GM12892 (cell line): ENCODE measurements around the gene RGR.

Experiments
- POLR2A ChIP-seq: IDR thresholded peaks from 2 replicates; pipeline ENCODE4 v1.6.1; 2011; ENCODE audit warnings: low read depth, low read length, control low read depth
- POLR2AphosphoS5 ChIP-seq: IDR thresholded peaks from 2 replicates; pipeline ENCODE4 v1.6.1; 2011; ENCODE audit warnings: low read depth, low read length, control low read depth
- TAF1 ChIP-seq: IDR thresholded peaks from 2 replicates; pipeline ENCODE4 v1.6.1; 2011; ENCODE audit warnings: low read depth, mild to moderate bottlenecking, control low read depth, low read length, borderline replicate concordance

DNA sequence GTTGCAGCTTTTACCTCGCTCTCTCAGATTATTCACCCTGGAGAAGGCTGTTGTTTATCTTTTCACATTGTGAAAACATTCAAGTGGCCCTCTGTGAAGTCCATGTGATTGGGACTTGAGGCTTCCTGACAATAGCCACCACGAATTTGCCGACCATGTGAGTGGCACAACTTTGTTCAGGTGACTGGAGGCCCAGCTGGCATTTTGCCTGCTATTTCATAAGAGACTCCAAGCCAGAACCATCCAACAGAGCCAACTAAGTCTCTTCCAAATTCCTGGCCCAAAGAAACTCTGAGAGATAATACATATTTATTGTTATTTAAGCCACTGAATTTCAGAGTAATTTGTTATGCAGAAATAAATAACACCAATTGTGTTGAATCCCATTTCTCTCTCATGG lies 45.4 kb downstream of the RGR start:
- no peak for TF ChIP-seq TAF1
- TF ChIP-seq POLR2A, result no peak
- no peak for TF ChIP-seq POLR2AphosphoS5
